22Rv1 (cell line): ENCODE measurements around the gene SH3RF3.

Experiments
- H3K27ac ChIP-seq: fragments of 450-650 bp; 2 replicates; pipeline ENCODE4 v1.5.1; 2017
- ZFX ChIP-seq: fragments of 450-650 bp; IDR thresholded peaks from 2 replicates; pipeline ENCODE4 v1.6.1; 2017; ENCODE audit warnings: antibody characterized with exemption, borderline replicate concordance
- TF ChIP-seq, protein P1 (sequence below): fragments of 450-650 bp; IDR thresholded peaks from 2 replicates; pipeline ENCODE4 v1.5.1; 2017; ENCODE audit warnings: mild to moderate bottlenecking

Gene SH3RF3

DNA sequence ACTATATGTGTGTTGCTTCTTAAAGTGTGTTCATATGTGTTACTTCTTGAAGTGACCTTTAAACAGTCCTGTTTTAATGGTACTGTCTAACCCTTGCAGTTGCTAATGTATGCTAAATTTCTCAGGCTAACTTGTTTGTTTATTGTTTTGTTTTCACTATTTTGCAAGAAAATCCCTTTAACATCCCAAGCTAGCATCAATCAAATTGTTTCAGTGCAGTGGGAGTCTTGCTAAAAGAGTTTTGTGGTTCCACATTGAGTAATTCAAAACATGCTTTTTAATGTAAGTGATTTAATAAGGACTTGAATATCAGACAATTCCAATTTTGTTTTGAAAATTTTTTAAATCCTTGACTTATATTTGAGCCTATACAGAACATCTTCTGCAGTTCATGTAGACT, 3.6 kb downstream of the SH3RF3 start:
- TF ChIP-seq ZFX: no peak
- TF ChIP-seq, protein P1, sequence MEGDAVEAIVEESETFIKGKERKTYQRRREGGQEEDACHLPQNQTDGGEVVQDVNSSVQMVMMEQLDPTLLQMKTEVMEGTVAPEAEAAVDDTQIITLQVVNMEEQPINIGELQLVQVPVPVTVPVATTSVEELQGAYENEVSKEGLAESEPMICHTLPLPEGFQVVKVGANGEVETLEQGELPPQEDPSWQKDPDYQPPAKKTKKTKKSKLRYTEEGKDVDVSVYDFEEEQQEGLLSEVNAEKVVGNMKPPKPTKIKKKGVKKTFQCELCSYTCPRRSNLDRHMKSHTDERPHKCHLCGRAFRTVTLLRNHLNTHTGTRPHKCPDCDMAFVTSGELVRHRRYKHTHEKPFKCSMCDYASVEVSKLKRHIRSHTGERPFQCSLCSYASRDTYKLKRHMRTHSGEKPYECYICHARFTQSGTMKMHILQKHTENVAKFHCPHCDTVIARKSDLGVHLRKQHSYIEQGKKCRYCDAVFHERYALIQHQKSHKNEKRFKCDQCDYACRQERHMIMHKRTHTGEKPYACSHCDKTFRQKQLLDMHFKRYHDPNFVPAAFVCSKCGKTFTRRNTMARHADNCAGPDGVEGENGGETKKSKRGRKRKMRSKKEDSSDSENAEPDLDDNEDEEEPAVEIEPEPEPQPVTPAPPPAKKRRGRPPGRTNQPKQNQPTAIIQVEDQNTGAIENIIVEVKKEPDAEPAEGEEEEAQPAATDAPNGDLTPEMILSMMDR: no peak
- H3K27ac ChIP-seq: no peak overlapping the region

DNA sequence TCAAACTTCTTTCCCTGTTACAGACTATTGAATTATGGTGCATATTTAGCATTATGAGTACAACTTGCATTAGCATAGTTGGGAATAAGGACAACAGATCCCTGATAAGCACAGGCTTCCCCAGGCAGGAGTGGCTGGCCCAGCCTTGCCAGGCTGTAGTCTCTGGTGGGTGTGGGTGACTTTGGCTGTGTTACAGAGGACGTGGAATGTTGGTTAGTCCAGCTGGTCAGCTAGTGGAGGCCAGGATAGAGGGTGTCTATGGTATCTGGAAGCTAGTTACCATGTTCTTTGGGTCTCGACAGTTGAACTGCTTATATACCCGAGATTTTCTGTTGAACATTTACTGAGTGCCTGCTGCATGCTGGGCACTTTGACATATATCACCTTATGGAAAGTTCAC, 4.7 kb downstream of the SH3RF3 start:
- no peak overlapping the region for H3K27ac ChIP-seq
- TF ChIP-seq ZFX: no peak
- TF ChIP-seq, protein P1: no peak

GRCh38 chr2:109134741-109135358, 5.8 kb downstream of the SH3RF3 start:
- H3K27ac ChIP-seq: no peak overlapping the region
- TF ChIP-seq, protein P1: no peak
- no peak for TF ChIP-seq ZFX

DNA sequence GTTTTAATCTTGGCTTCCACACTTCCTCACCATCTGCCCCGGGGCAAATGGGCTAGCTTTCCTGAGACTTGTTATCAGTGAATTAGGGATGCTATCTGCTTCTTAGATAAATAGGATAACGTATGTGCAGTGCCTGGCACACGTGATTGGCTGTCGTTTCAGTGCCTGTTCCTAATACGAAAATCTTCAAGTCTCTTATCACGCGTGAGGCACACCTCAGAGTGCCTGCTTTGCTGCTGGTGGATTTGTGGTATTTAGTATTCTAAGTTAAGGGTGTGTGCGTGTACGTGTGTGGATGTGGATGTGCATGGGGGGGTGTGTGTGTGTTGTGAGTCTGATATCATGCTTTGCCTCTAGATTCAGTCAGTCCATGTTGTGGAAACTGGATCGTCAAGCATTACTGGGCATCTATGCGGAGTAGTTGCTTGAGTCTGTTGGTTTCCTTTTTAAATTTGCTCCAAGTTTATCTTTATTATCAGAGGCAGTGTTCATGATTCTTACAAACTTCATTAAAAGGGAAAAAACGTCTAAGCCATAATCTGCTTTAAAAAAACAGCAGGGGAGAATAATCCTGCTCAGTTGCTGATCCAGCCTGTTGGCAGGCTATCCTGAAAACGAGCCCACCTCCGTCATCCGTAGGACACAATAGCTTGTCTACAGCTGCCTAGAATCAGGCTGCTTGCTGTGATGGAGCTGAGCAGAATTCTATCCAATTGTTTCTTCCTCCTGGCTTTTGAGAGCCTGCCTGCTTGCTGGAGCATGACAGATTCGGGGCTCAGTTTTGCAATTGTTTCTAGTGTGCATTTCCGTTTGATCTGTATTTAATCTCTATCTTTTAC, 6.6 kb downstream of the SH3RF3 start:
- H3K27ac ChIP-seq: no peak overlapping the region
- no peak for TF ChIP-seq ZFX
- TF ChIP-seq, protein P1: no peak

DNA sequence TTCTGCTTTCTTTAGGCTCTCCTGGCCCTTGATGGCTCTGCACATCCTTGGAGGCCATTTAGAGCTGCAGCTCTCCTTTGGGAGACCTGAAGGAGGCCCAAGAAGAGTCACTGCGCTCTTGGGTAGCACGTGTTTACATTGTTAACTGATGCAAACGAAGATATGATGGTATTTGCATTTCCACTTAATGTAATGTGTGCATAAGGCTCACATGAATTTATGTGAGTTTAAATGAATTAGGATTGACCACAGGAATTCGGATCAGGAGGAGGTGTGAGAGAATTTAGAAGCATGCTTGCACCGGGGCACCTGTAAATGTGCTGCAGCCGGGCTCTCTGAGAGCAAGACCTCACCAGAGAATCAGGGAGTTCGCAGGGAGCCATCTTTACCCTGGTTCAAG, 7.5 kb downstream of the SH3RF3 start:
- TF ChIP-seq ZFX: no peak
- TF ChIP-seq, protein P1: no peak
- H3K27ac ChIP-seq: no peak overlapping the region

DNA sequence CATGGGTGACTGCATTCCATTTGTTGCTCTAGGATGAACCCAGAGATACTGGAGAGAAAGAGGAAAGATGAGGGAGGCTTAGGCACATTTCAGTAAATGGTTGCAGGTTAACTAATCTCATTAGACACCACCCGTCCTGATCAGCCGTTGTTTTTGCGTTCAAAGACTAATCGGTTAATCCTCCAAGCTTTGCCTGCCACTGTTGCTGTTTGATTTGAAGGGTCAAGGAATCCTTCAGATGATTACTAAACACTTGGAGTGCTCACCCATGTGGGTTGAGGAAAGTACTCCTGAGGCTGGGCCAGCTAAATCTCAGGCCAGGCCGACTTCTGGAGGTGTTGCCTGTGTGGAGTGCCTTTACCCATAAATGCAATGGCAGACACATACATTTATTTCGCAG, 8.6 kb downstream of the SH3RF3 start:
- no peak for TF ChIP-seq ZFX
- TF ChIP-seq, protein P1: no peak
- H3K27ac ChIP-seq: no peak overlapping the region

DNA sequence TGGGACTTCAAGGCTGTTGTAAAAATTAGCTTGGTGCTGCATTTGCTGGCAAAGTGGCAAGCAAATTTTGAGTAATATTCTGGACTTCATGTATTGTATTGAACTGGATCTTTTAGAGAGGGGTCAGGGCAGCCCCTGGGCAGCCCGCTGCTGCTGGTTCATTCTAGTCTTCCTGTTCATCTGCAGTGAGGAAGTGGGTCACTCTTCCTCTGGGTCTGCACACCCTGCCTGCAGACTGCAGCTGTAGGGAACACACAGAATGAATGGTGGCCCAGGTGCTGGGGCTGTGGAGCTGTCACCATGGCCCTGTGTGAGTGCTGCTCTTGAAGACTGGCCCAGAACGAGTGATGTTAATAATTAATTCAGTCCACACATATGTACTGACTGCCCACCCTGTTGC, 9.4 kb downstream of the SH3RF3 start:
- H3K27ac ChIP-seq: no peak overlapping the region
- no peak for TF ChIP-seq ZFX
- TF ChIP-seq, protein P1: no peak
